Left renal pelvis (tissue), 4 donors: ENCODE results near the gene CHTF18. TPM values are rescaled to one million over a fixed set of nuclear protein-coding genes. Genes with fewer than 3 reads are reported as not detected.

Source experiments
- DNase-seq, 4 donors: peaks; one replicate each; pipeline ENCODE4 v3.0.0-alpha.2; 2013; ENCODE audit warnings: low read depth in 4 of 4, low spot score in 3 of 4
- polyA plus RNA-seq, 4 donors: library from polyadenylated mRNA; unstranded; fragments of 120-200 nt; gene quantifications; one replicate each; pipeline ENCODE4 v1.2.1, GENCODE V29; 2013; ENCODE audit not compliant: insufficient read length in 4 of 4

Gene CHTF18
- polyA plus RNA-seq, 4 donors: 19.9 to 48.6 (median 23.0) TPM

GRCh38 chr16:790086-790485 is 1.7 kb downstream of the CHTF18 start:
- no peak for DNase-seq

- no peak for DNase-seq
Observed at GRCh38 chr16:791131-791530, 2.7 kb downstream of the CHTF18 start.

GRCh38 chr16:792221-792995 is 4.0 kb downstream of the CHTF18 start:
- DNase-seq: no peak

GRCh38 chr16:793414-793813 is 5.0 kb downstream of the CHTF18 start:
- DNase-seq: no peak

GRCh38 chr16:794091-794822 is 5.8 kb downstream of the CHTF18 start:
- DNase-seq: no peak

GRCh38 chr16:794853-795466 is 6.5 kb downstream of the CHTF18 start:
- DNase-seq: no peak

- DNase-seq: no peak
Observed at GRCh38 chr16:795580-796229, 7.3 kb downstream of the CHTF18 start.

GRCh38 chr16:796296-797119 is 8.1 kb downstream of the CHTF18 start:
- DNase-seq: no peak

- DNase-seq: no peak
Observed at GRCh38 chr16:797120-797420, 8.7 kb downstream of the CHTF18 start.

- DNase-seq: no peak
Observed at GRCh38 chr16:797686-798085, 9.3 kb downstream of the CHTF18 start.

GRCh38 chr16:798666-799065 is 10.2 kb downstream of the CHTF18 start:
- no peak for DNase-seq

GRCh38 chr16:799111-799947 is 10.9 kb downstream of the CHTF18 start:
- DNase-seq: no peak

- no peak for DNase-seq
Observed at GRCh38 chr16:799948-800833, 11.8 kb downstream of the CHTF18 start, which contains the start of gene GNG13. Gene GNG13, minus strand, starts transcription at chr16:800734. Its CDS starts 1,657 bp downstream, at chr16:799077.

- no peak for DNase-seq
Observed at GRCh38 chr16:800834-801511, 12.6 kb downstream of the CHTF18 start.

- DNase-seq: no peak
Observed at GRCh38 chr16:801584-802363, 13.4 kb downstream of the CHTF18 start.

GRCh38 chr16:802461-802860 is 14.0 kb downstream of the CHTF18 start:
- no peak for DNase-seq
